Naive B cell (primary cell): Measurements from ENCODE around the gene SPATA17. TPM values are rescaled to one million over a fixed set of nuclear protein-coding genes. Genes with fewer than 3 reads are reported as not detected.

Source experiments
- ATAC-seq, 2 donors: fragments of 150-1000 bp; cut with Tn5 transposase; 2 replicates each; pipeline ENCODE4 v1.10.0; 2021; ENCODE audit warnings: low read depth in 2 of 2, mild to moderate bottlenecking in 2 of 2, moderate library complexity in 2 of 2
- DNase-seq: peaks from one replicate; pipeline ENCODE4 v3.0.0; 2022
- H3K27ac Mint-ChIP-seq, 6 donors: one replicate each; pipeline ENCODE4 v1.8.0; 2020 to 2022; ENCODE audit warnings: mild to moderate bottlenecking in 6 of 6, mixed read lengths in 6 of 6, moderate library complexity in 5 of 6, inconsistent platforms in 2 of 6
- H3K27me3 Mint-ChIP-seq, 3 donors: one replicate each; pipeline ENCODE4 v1.8.0; 2021 to 2022; ENCODE audit warnings: mixed read lengths in 3 of 3, mild to moderate bottlenecking in 1 of 3
- H3K36me3 Mint-ChIP-seq, 2 donors: one replicate each; pipeline ENCODE4 v1.8.0; 2020 to 2022; ENCODE audit warnings: mixed read lengths in 2 of 2, inconsistent platforms in 1 of 2, mild to moderate bottlenecking in 1 of 2
- H3K4me1 Mint-ChIP-seq, 3 donors: one replicate each; pipeline ENCODE4 v1.8.0; 2020 to 2022; ENCODE audit warnings: mixed read lengths in 3 of 3, inconsistent platforms in 1 of 3, mild to moderate bottlenecking in 1 of 3, moderate library complexity in 1 of 3
- H3K4me3 Mint-ChIP-seq, 8 donors: one replicate each; pipeline ENCODE4 v1.8.0; 2020 to 2022; ENCODE audit warnings: mild to moderate bottlenecking in 8 of 8, mixed read lengths in 8 of 8, moderate library complexity in 8 of 8, inconsistent platforms in 2 of 8
- H3K9me3 Mint-ChIP-seq, 7 donors: one replicate each; pipeline ENCODE4 v1.8.0; 2020 to 2022; ENCODE audit warnings: mixed read lengths in 7 of 7, mild to moderate bottlenecking in 5 of 7, inconsistent platforms in 2 of 7, moderate library complexity in 1 of 7
- polyA plus RNA-seq, 6 donors: library from polyadenylated mRNA; unstranded; fragments of 300-500 nt; fragmentation: Illumina TruSeq; gene quantifications; one replicate each; pipeline ENCODE4 v1.2.3, GENCODE V29; 2021; ENCODE audit warnings: low read depth in 6 of 6

SPATA17 gene
- polyA plus RNA-seq, 6 donors from 2014 or later, result not detected

GRCh38 chr1:217881607-217882332 is 250.6 kb downstream of the SPATA17 start:
- no peak for ATAC-seq
- H3K27ac Mint-ChIP-seq, result peak overlapping the region in 1 of 6 donors; percentile 68
- no peaks in the 10 kb centered on the region for H3K36me3 Mint-ChIP-seq
- peaks cover 0 to 7% (median 1%) of the 10 kb centered on the region in 7 donors for H3K9me3 Mint-ChIP-seq
- no peaks in the 10 kb centered on the region for H3K4me1 Mint-ChIP-seq
- no peak for DNase-seq
- no peaks in the 10 kb centered on the region for H3K27me3 Mint-ChIP-seq
- no peak overlapping the region for H3K4me3 Mint-ChIP-seq

GRCh38 chr1:217885181-217885580 is 254.0 kb downstream of the SPATA17 start:
- H3K4me1 Mint-ChIP-seq, result no peaks in the 10 kb centered on the region
- H3K27ac Mint-ChIP-seq, result no peak overlapping the region
- no peak overlapping the region for H3K4me3 Mint-ChIP-seq
- no peaks in the 10 kb centered on the region for H3K27me3 Mint-ChIP-seq
- no peak for DNase-seq
- no peaks in the 10 kb centered on the region for H3K36me3 Mint-ChIP-seq
- peaks cover 0 to 7% (median 3%) of the 10 kb centered on the region in 7 donors for H3K9me3 Mint-ChIP-seq
- ATAC-seq, result no peak

- H3K36me3 Mint-ChIP-seq, result no peaks in the 10 kb centered on the region
- H3K4me3 Mint-ChIP-seq, result no peak overlapping the region
- H3K27me3 Mint-ChIP-seq, result no peaks in the 10 kb centered on the region
- peaks cover 0 to 19% (median 5%) of the 10 kb centered on the region in 7 donors for H3K9me3 Mint-ChIP-seq
- DNase-seq, result no peak
- no peaks in the 10 kb centered on the region for H3K4me1 Mint-ChIP-seq
- no peak overlapping the region for H3K27ac Mint-ChIP-seq
- ATAC-seq, result no peak
These were observed 257.2 kb downstream of the SPATA17 start for GRCh38 chr1:217888328-217888727.

- DNase-seq (no peak), ATAC-seq (no peak)
- Mint-ChIP-seq H3K36me3 (no peaks in the 10 kb centered on the region), H3K4me1 (no peaks in the 10 kb centered on the region), H3K27ac (no peak overlapping the region), H3K9me3 (peaks cover 0 to 13% (median 5%) of the 10 kb centered on the region in 7 donors), H3K27me3 (no peaks in the 10 kb centered on the region), H3K4me3 (no peak overlapping the region)
These were observed 258.3 kb downstream of the SPATA17 start for GRCh38 chr1:217889401-217889800.

GRCh38 chr1:217891966-217892365 is 260.8 kb downstream of the SPATA17 start:
- no peak for ATAC-seq
- Mint-ChIP-seq H3K4me1 (no peaks in the 10 kb centered on the region), H3K4me3 (no peak overlapping the region)

GRCh38 chr1:217892750-217893149 is 261.6 kb downstream of the SPATA17 start:
- H3K27me3 Mint-ChIP-seq, result no peaks in the 10 kb centered on the region
- DNase-seq (no peak), ATAC-seq (no peak)
- H3K36me3 Mint-ChIP-seq, result no peaks in the 10 kb centered on the region
- no peak overlapping the region for H3K4me3 Mint-ChIP-seq
- no peak overlapping the region for H3K27ac Mint-ChIP-seq
- no peaks in the 10 kb centered on the region for H3K4me1 Mint-ChIP-seq
- peaks cover 0 to 13% (median 2%) of the 10 kb centered on the region in 7 donors for H3K9me3 Mint-ChIP-seq

More at GRCh38 chr1:217891966-217892365, 260.8 kb downstream of the SPATA17 start:
- Mint-ChIP-seq H3K27me3 (no peaks in the 10 kb centered on the region), H3K36me3 (no peaks in the 10 kb centered on the region), H3K27ac (no peak overlapping the region), H3K9me3 (peaks cover 0 to 13% (median 5%) of the 10 kb centered on the region in 7 donors)
- DNase-seq, result no peak

- ATAC-seq, result no peak
These were observed 264.7 kb downstream of the SPATA17 start for GRCh38 chr1:217895841-217896240.

GRCh38 chr1:217896490-217896889 is 265.3 kb downstream of the SPATA17 start:
- H3K36me3 Mint-ChIP-seq, result no peaks in the 10 kb centered on the region
- no peaks in the 10 kb centered on the region for H3K4me1 Mint-ChIP-seq

More at GRCh38 chr1:217895841-217896240, 264.7 kb downstream of the SPATA17 start:
- Mint-ChIP-seq H3K27me3 (no peaks in the 10 kb centered on the region), H3K4me3 (no peak overlapping the region), H3K36me3 (no peaks in the 10 kb centered on the region), H3K27ac (no peak overlapping the region), H3K9me3 (peaks cover 0 to 9% (median under 1%) of the 10 kb centered on the region in 7 donors), H3K4me1 (no peaks in the 10 kb centered on the region)
- DNase-seq, result no peak

GRCh38 chr1:217897100-217897499 is 266.0 kb downstream of the SPATA17 start:
- Mint-ChIP-seq H3K36me3 (no peaks in the 10 kb centered on the region), H3K27ac (no peak overlapping the region), H3K4me1 (no peaks in the 10 kb centered on the region), H3K4me3 (no peak overlapping the region), H3K27me3 (no peaks in the 10 kb centered on the region), H3K9me3 (peaks cover 0 to 5% (median 0%) of the 10 kb centered on the region in 7 donors)
- no peak for DNase-seq
- ATAC-seq, result no peak

More at GRCh38 chr1:217896490-217896889, 265.3 kb downstream of the SPATA17 start:
- Mint-ChIP-seq H3K4me3 (no peak overlapping the region), H3K27me3 (no peaks in the 10 kb centered on the region), H3K27ac (no peak overlapping the region), H3K9me3 (peaks cover 0 to 5% (median 2%) of the 10 kb centered on the region in 7 donors)
- ATAC-seq (no peak), DNase-seq (no peak)

GRCh38 chr1:217899614-217900013 is 268.5 kb downstream of the SPATA17 start:
- Mint-ChIP-seq H3K4me3 (no peak overlapping the region), H3K27me3 (no peaks in the 10 kb centered on the region), H3K36me3 (no peaks in the 10 kb centered on the region), H3K4me1 (no peaks in the 10 kb centered on the region), H3K9me3 (peaks cover 0 to 5% (median 0%) of the 10 kb centered on the region in 7 donors), H3K27ac (no peak overlapping the region)
- DNase-seq (no peak), ATAC-seq (no peak)

GRCh38 chr1:217907504-217907903 is 276.4 kb downstream of the SPATA17 start:
- Mint-ChIP-seq H3K4me3 (no peak overlapping the region), H3K4me1 (no peaks in the 10 kb centered on the region), H3K36me3 (no peaks in the 10 kb centered on the region), H3K9me3 (peaks cover 0 to 12% (median 4%) of the 10 kb centered on the region in 7 donors), H3K27ac (no peak overlapping the region), H3K27me3 (no peaks in the 10 kb centered on the region)
- DNase-seq (no peak), ATAC-seq (no peak)

- ATAC-seq (no peak), DNase-seq (no peak)
- Mint-ChIP-seq H3K27me3 (no peaks in the 10 kb centered on the region), H3K9me3 (peaks cover 1 to 10% (median 4%) of the 10 kb centered on the region in 7 donors), H3K4me1 (no peaks in the 10 kb centered on the region), H3K4me3 (no peak overlapping the region), H3K27ac (no peak overlapping the region), H3K36me3 (no peaks in the 10 kb centered on the region)
These were observed 279.1 kb downstream of the SPATA17 start for GRCh38 chr1:217910203-217910602.

GRCh38 chr1:217910791-217911320 is 279.7 kb downstream of the SPATA17 start:
- ATAC-seq (no peak), DNase-seq (no peak)
- Mint-ChIP-seq H3K4me1 (no peaks in the 10 kb centered on the region), H3K9me3 (peaks cover 2 to 8% (median 4%) of the 10 kb centered on the region in 7 donors), H3K4me3 (no peak overlapping the region), H3K27ac (no peak overlapping the region), H3K27me3 (no peaks in the 10 kb centered on the region), H3K36me3 (no peaks in the 10 kb centered on the region)

GRCh38 chr1:217911908-217912307 is 280.8 kb downstream of the SPATA17 start:
- H3K9me3 Mint-ChIP-seq, result peaks cover 0 to 7% (median 2%) of the 10 kb centered on the region in 7 donors
- no peaks in the 10 kb centered on the region for H3K27me3 Mint-ChIP-seq
- H3K27ac Mint-ChIP-seq, result no peak overlapping the region
- H3K4me3 Mint-ChIP-seq, result no peak overlapping the region
- no peak for DNase-seq
- H3K4me1 Mint-ChIP-seq, result no peaks in the 10 kb centered on the region
- ATAC-seq, result no peak
- H3K36me3 Mint-ChIP-seq, result no peaks in the 10 kb centered on the region
